ENCODE measurements around the gene DENND5B.
A peak's percentile ranks its signal among the peaks of the same experiment; 100 is the strongest.
"Not testable (repeated sequence)": the region's sequence is repeated elsewhere in the genome, so short reads cannot be mapped to it uniquely, and the experiment has no call there.

Gene DENND5B

DNA sequence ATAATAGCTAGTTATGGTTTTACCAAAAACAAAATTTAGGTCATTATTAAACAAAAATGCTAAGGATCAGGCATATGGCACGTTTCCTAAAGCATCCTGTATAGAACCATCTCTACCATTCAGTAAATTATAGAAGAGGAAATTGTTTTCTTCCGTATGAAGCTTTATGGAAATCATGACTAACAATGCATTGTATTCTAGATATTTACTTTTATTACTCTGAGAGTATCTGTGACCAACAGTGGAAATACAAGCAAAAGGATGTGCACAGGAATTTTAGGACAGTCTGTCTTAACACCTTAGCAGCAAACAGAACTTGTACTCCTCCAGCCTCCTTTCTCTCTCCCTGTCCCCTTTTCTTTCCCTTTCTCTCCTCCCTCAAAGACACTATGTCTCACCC is 7.1 kb downstream of the DENND5B start:
- Mint-ChIP-seq H3K4me1 (peaks cover 28% of the 10 kb centered on the region), H3K36me3 (ENCODE audit: low read depth) (peaks cover 4% of the 10 kb centered on the region), H3K27ac (no peak overlapping the region), H3K27me3 (ENCODE audit: low read depth) (no peaks in the 10 kb centered on the region), H3K9me3 (no peaks in the 10 kb centered on the region), H3K4me3 (no peak overlapping the region)
- TF ChIP-seq, protein P1, sequence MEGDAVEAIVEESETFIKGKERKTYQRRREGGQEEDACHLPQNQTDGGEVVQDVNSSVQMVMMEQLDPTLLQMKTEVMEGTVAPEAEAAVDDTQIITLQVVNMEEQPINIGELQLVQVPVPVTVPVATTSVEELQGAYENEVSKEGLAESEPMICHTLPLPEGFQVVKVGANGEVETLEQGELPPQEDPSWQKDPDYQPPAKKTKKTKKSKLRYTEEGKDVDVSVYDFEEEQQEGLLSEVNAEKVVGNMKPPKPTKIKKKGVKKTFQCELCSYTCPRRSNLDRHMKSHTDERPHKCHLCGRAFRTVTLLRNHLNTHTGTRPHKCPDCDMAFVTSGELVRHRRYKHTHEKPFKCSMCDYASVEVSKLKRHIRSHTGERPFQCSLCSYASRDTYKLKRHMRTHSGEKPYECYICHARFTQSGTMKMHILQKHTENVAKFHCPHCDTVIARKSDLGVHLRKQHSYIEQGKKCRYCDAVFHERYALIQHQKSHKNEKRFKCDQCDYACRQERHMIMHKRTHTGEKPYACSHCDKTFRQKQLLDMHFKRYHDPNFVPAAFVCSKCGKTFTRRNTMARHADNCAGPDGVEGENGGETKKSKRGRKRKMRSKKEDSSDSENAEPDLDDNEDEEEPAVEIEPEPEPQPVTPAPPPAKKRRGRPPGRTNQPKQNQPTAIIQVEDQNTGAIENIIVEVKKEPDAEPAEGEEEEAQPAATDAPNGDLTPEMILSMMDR (IDR thresholded peaks at IDR 0.05; ENCODE audit: unreplicated experiment in 3 of 3), result no peak

DNA sequence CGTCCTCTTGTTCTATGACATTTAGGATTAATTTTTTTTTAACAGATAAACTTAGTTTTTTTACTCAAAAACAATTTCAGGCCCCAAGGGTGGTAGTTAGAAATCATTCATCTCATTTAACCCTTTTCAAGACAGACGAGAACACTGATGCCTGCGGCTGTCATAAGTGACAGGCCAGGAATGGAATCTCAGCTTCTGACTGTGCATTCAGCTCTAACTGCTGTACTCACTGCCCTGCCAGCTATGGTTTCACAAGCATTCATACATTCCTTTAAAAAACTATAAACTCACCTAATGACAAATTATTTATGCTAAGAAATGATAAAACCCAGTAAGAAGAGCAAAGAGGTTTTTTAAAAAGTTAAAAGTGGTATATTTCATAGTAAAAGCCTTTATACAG is 8.8 kb downstream of the DENND5B start:
- Mint-ChIP-seq H3K4me3 (no peak overlapping the region), H3K4me1 (peaks cover 27% of the 10 kb centered on the region), H3K27me3 (ENCODE audit: low read depth) (no peaks in the 10 kb centered on the region), H3K9me3 (no peaks in the 10 kb centered on the region), H3K36me3 (ENCODE audit: low read depth) (peaks cover 4% of the 10 kb centered on the region), H3K27ac (no peak overlapping the region)
- TF ChIP-seq, protein P1 (IDR thresholded peaks at IDR 0.05; ENCODE audit: unreplicated experiment in 3 of 3), result no peak

DNA sequence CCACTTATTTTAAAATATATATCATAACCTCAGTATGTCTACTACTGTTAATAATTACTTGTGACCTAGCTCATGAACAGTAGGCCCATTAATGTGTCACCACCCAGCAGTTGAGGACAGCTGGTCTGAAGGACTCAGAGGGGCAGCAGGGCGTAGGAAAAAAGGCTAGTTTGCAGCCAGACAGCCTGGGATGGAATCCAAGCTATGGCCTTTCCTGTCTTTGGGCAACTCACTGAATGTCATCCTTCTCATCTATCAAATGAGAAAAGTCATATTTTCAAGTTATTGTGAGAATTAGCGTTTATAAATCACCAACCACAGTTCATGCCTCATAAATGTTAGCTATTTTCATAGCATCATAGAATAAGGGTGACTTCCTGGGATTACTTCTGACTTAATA is 12.3 kb downstream of the DENND5B start:
- Mint-ChIP-seq H3K4me3 (no peak overlapping the region), H3K9me3 (no peaks in the 10 kb centered on the region), H3K36me3 (ENCODE audit: low read depth) (peaks cover 4% of the 10 kb centered on the region), H3K4me1 (peaks cover 21% of the 10 kb centered on the region), H3K27ac (peak overlapping the region; percentile 62 to 70 (median 65)), H3K27me3 (ENCODE audit: low read depth) (no peaks in the 10 kb centered on the region)
- TF ChIP-seq, protein P1 (IDR thresholded peaks at IDR 0.05; ENCODE audit: unreplicated experiment in 3 of 3), result no peak

DNA sequence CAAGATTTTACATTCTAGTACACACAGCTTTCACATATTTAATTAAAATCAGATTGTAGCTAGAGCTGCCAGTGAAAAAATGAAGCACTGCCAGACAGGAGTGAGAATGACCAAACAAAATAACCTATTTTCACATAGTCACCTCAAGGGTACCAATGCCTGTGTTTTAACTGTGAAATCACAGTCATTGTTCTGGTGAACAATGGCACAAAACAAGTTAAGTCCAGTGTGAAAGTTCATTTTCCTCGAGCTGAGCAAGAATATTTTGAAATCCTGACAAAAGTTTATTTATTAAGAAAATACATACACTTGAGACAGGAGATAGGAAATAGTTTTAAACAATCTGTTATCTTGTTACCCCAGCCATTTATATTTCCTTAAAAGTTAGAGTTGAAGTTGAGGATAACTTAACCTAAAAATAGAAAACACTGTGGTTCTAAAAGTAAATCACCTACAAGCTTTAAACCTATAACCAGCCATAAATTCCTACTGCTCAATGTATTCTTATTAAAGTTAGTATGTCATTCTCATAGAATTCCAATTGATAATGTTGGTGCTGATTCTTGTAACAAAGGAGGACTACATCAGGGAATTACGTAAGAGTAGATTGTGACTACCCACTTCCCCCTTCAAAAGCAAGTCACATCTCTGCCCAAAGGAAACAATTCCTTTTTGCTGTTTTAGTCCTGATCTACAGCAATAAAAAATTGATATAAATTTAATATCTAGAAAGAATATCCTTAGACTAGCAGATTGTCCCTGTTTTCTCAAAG is 15.9 kb downstream of the DENND5B start:
- peak overlapping the region in 2 of 3 experiments; percentile 31 to 51 for H3K27ac Mint-ChIP-seq
- H3K4me3 Mint-ChIP-seq, result no peak overlapping the region
- no peaks in the 10 kb centered on the region for H3K9me3 Mint-ChIP-seq
- TF ChIP-seq, protein P1 (IDR thresholded peaks at IDR 0.05; ENCODE audit: unreplicated experiment in 3 of 3), result no peak
- peaks cover 37% of the 10 kb centered on the region for H3K4me1 Mint-ChIP-seq
- H3K27me3 Mint-ChIP-seq (ENCODE audit: low read depth), result no peaks in the 10 kb centered on the region
- no peaks in the 10 kb centered on the region for H3K36me3 Mint-ChIP-seq (ENCODE audit: low read depth)

DNA sequence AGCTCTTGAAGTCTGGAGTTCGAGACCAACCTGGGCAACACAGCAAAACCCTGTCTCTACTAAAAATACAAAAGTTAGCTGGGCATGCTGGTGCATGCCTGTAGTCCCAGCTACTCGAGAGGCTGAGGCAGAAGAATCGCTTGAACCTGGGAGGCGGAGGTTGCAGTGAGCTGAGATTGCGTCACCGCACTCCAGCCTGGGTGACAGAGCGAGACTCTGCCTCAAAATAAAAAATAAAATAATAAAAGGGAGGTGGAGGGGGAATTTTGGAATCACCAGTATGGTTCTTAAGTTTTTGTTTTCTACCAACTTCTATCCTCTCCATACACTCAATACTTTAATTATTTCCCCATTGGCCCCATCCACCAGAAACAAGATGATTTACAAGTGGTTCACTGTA is 16.6 kb downstream of the DENND5B start:
- H3K4me3 Mint-ChIP-seq; H3K36me3 Mint-ChIP-seq (ENCODE audit: low read depth); H3K27me3 Mint-ChIP-seq (ENCODE audit: low read depth); H3K9me3 Mint-ChIP-seq: not testable (repeated sequence)
- Mint-ChIP-seq H3K27ac (peak overlapping the region in 2 of 3 experiments; percentile 31 to 51), H3K4me1 (peaks cover 37% of the 10 kb centered on the region)

DNA sequence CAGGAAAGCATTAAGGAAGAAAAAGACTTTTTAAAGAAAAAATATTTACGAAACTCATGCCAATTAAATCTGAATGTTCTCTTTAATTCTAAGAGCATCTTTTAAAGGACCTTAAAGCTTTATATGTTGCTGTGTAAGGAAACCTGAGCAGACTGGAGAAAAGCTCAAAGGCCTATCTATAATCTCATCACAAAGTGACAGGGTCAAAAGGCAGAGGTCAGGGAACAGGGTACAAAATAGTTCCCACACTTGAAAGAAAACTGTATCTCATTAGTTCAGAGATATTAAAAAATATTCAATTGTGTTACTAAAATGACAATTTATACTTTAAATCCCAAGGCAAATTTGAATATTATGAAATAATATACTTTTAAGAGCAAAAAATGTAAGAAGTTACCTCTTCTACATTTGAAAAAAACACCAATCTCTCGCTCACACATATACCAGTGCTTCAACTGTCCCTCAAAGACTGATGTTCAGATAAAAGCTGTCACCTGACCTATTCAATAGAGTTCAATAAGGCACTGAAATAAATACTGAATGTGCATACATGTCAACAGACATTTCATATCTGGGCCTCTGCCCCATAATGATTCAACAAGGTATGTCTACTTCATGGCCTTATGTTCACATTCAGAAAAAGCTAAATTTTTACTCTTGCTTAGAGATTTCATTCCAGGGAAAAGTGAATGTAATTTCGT is 17.9 kb downstream of the DENND5B start:
- Mint-ChIP-seq H3K27ac (peak overlapping the region in 1 of 3 experiments; percentile 38), H3K36me3 (ENCODE audit: low read depth) (no peaks in the 10 kb centered on the region), H3K9me3 (no peaks in the 10 kb centered on the region), H3K4me3 (no peak overlapping the region), H3K27me3 (ENCODE audit: low read depth) (no peaks in the 10 kb centered on the region), H3K4me1 (peaks cover 35% of the 10 kb centered on the region)
- TF ChIP-seq, protein P1 (IDR thresholded peaks at IDR 0.05; ENCODE audit: unreplicated experiment in 3 of 3), result no peak
